ENCODE data around the gene ANKRD7.

ANKRD7 gene
- 0 to 0.07 reads per million in 2 donors for total RNA-seq

GRCh38 chr7:118224521-118224920 lies at the start of gene ANKRD7:
ANKRD7 (plus strand) TSS chr7:118224704; CDS start chr7:118224831, 127 bp downstream.
- DNase-seq = no peak

- no peak for DNase-seq
These were observed 48.8 kb upstream of the ANKRD7 start for GRCh38 chr7:118175740-118176139.

DNA sequence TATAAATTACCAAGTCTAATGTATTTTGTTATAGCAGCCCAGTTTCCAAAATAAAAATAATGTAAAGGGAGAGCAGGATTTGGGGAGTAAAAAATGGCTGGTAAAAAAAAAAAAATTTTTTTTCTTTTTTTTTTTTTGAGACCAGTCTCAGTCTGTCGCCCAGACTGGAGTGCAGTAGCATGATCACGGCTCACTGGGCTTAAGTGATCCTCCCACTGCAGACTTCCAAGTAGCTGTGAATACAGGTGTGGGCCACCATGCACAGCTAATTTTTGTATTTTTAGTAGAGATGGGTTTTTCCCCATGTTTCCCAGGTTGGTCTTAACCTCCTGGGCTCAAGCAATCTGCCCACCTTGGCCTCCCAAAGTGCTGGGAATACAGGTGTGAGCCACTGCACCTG lies 45.3 kb upstream of the ANKRD7 start:
- DNase-seq = no peak

- DNase-seq = no peak
These were observed 41.7 kb upstream of the ANKRD7 start for GRCh38 chr7:118182593-118183427.

- no peak for DNase-seq
These were observed 41.1 kb upstream of the ANKRD7 start for GRCh38 chr7:118183428-118183785.

DNA sequence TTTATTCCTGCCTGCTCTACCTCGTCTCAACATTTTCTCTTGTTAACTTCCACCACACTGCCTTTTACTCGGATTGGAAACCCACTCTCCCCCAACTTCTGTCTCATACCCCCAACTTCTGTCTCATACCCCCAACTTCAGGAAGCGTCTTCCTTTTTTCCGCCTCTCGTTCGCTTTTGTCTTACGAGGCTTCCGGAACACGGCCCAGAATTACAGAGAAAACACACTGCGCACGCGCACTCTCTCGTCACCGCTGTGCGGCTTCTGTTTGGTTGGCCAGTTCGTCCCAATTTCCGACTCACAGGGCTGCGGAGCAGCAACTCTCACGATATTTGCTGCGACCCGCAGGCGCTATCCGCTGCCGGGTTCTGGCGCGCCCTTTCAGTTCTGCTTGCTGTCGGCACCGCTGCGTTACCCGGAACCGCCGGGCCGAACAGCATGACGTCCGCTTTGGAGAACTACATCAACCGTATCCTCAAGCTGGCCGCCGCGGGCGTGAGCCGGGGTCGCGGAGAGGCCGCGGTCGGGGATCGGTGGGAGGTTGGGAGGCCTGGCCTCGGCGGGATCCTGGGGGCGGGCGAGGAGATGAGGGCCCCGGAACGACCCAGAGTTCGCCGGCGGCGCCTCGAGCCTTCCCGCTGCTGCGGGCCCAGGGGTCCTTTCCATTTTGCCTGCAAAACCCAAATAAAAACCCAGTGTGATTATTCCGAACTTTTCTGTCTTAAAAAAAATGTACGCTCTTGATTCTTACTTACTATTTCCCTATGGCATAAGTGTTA lies 40.5 kb upstream of the ANKRD7 start, which contains the start of gene LSM8:
LSM8 (plus strand) TSS at position 379 of the 779 bp plus-strand sequence; CDS start at position 439, 60 bp downstream.
- DNase-seq = peak; percentile 93

DNA sequence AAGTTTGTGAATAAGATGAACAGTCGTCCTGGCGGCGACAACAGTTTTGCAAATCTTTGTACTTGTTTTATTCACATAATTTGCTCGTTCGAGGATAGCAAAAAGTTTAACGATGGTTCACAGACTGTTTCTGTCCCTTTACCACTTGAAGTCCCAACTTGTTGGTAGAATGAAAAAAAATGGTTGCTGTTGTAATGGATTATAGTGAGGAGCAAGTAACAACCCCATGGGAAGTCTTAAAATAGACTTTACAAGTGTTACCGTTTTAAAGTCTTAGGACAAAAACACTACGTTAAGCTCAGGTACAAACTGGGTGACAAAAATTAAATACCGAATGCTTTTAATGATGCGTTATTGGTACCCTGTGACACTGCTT lies 40.0 kb upstream of the ANKRD7 start:
- no peak for DNase-seq

DNA sequence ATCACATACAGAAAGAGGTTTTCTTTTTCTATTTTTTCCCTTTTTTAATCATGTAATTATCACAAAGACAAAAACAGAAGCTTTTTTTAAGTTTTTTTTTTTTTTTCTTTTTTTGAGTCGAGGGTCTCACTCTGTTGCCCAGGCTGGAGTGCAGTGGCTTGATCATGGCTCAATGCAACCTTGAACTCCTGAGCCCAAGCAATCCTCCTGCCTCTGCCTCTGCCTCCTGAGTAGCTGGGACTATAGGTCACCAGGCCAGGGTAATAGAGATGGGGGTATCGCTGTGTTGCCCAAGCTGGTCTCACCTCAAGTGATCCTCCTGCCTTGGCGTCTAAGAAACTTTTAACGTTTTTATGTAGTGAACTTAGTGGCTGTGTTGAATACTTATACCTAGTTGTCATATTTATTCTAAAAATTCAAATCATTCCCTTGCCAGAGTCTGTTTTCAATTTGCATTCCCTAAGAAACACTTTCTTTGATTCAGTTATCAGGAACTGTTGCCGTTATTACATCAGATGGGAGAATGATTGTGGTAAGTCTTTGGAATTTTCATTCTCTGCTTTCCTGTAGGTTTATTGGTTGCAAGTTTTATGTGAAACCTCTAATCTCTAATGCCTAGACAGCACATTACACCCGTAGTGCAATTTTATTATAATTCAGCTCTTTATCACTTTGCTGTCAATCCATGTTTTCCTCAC lies 39.2 kb upstream of the ANKRD7 start:
- no peak for DNase-seq

DNA sequence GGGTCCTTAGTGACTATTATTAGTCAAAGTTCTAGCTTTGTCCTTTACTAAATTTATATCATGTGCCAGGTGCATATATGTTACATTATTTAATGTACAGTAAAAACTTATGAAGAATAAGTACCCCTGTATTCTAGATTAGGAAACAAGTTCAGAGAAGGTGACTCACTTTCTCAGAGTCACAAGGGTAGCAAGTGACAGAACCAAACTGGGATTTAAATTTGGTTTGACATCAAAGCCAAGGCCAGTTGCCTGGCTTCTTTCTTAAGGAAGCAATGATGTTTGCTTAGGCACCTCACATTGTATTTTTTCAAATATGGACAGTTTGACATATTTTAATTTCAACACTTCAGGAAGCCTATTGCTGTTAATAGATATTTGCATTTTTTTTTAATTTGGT lies 38.0 kb upstream of the ANKRD7 start:
- DNase-seq = no peak

DNA sequence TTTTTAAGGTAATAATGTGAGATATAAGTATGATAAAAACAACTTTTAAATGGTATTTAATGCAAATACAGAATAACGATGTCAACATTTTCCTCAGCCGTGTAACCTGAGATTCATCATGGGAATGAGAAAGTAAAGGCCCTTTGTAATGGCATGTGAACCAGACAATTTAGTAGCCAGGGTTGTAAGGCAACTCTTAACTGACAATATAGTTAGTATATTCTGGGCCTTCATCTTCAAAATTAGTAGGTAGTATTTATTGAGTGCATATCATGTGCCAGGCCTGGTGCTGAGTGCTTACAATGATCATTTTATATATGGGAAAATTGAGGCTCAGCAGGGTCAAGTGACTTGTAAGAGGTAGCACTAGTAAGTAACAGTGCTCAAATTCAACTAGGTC lies 29.9 kb upstream of the ANKRD7 start:
- no peak for DNase-seq

GRCh38 chr7:118195837-118196474 lies 28.5 kb upstream of the ANKRD7 start:
- peak; percentile 38 for DNase-seq

DNA sequence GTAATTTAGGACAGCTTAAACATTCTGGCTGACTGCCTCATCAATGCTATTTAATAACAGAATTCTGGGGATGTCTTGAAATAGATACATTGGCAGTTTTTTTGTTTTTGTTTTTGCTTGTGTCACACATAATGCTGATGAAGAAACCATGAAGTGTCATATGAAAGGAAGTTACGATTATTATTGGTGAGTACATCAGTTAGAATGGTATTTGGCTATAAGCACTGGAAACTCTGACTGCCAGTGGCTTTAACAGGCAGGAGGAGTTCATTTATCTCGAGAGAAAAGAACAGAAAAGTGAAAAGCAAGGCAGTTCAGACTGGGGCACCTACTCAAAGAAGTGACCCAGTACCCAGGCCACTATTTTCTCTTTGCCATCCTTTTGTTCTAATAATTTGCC lies 22.4 kb upstream of the ANKRD7 start:
- DNase-seq = no peak

DNA sequence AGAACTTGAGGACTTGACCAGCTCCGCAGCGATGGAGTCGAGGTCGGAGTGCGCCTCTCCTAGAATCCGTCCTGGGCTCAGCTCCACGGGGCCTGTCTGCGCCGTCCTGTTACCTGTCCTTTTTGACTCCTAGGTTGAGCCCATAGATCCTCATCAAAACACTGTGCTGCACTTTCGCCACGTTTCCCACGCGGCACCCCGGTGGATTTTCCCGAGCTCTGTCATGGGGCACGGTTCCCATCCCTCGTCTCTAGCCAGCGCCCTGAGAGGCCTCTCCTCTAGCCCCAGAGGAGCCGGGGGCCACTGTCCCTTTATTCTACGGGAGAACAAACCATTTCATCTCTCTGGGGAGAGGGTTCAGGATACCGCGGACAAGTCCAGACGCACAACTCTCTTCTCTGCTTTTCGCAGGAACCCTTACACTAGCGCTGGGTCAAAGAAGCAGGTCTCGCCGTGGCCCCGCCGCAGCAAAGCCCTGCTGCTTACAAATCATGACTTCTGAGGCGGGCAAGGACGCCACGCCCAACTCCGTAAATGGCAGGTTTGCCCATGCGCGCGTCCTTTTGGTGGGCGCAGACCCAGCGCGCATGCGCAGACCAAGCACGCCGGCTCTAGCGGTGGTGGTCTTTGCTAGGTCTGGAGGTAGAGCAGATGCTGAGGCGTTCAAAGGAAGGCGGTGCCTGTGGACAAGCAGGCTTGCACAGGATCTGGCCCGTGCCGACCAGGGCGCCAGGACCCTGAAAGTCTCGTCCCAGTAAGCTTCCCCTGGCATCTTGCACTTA lies 10.3 kb upstream of the ANKRD7 start:
- peak; percentile 21 for DNase-seq

GRCh38 chr7:118214833-118215182 lies 9.7 kb upstream of the ANKRD7 start:
- no peak for DNase-seq

DNA sequence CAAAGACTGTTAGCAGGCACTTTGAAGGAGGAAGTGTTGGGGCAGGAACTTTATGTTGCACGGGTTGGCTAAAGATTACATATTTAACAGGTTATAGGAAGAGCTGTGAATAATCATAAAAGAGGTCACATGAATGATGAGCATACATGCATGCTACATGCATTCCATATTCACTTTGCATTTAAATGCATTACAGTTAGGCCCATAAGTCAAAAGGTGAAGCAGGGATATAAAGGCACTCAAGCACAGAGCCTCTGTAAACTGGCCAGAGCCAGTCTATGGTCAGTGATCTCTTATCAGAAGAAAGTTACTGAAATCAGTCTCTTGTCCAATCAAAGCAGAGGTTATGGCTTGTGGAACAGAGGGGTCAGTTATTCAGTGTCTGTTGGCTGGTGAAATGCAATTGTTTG lies 7.3 kb upstream of the ANKRD7 start:
- no peak for DNase-seq

DNA sequence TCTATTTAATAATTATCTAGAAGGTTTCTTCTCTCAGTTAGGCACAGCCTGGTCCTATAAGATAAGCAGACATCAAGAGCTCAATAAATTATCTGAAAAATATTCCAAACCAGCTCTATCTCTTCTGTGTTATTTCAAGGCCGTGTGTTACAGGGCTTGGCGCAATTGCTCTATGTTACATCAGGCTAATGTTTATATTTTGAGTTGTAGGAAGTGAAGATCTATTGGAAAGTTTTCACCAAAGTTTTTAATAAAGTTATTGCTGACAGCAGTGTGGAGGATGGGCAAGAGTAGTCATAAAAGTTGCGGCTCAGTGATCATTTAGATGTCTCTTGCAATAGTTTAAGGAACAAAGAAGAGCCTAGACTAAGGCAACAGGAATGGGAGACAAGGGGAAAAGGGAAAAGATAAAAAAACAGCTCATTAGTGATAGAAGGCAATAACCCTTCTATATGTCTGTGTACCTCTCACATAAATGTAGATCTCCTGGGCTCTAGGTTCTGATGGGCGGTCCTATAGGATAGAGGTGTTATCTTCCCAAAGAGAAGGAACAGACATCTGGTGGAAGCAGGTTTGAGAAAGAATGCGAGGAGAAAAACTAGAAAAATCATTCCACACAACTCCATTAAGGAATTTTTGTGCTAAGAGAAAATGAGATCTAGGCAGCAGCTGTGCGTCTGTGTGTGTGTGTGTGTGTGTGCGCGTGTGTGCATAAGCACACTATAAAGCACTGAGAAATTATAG lies 5.9 kb upstream of the ANKRD7 start:
- no peak for DNase-seq

GRCh38 chr7:118219157-118219512 lies 5.4 kb upstream of the ANKRD7 start:
- no peak for DNase-seq

DNA sequence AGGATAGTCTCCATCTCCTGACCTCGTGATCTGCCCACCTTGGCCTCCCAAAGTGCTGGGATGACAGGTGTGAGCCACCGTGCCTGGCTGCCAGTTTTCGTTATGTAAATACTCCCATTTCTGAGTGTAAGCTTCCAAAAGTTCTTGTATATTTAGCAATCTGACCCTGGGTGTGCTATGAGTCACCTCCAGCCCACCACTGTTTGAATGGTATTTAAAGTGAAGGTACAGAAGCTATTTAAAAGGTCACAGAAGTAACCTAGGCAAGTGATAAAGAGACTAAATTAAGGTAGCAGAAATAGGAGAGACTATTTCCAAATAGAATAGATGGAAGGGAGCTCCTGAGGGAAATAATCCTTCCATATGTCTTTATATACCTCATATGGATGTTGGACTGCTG lies 3.9 kb upstream of the ANKRD7 start:
- no peak for DNase-seq

DNA sequence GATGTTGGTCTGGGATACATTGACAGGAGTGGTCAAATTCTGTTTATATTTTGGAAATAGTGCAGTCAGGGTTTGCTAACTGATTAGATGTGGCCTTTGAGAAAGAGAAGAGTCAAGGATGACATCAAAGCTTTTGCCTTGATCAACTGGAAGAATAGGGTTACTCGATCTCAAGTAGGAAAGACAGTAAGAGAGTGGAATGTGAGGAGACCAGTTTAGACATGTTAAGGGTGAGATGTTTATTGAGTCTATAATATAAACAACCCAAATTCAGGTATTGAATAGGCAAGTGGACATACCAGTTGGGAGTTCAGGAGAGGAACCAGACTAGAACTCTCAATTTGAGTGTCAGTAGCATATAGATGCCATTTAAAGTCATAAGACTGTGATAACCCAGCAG lies 1.9 kb upstream of the ANKRD7 start:
- no peak for DNase-seq

GRCh38 chr7:118232837-118233236 lies 8.3 kb downstream of the ANKRD7 start:
- no peak for DNase-seq

DNA sequence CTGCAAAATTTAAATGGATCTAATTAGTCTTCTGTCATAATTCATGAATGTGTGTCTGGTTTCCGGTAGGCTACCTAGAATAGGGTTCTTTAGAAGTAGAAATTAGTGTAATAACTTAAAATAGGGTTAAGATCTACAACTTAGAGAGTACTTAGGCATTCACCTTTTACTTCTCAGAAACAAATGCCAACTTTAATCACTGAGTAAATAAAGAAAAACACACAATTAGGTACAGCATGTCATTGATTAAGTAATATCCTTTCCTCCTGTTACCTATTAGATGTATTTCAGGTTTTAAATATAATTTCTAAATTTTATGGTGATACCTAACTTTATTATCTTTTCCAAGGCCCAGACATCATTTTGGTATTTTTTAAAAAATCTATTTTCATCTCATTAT lies 9.3 kb downstream of the ANKRD7 start:
- no peak for DNase-seq

DNA sequence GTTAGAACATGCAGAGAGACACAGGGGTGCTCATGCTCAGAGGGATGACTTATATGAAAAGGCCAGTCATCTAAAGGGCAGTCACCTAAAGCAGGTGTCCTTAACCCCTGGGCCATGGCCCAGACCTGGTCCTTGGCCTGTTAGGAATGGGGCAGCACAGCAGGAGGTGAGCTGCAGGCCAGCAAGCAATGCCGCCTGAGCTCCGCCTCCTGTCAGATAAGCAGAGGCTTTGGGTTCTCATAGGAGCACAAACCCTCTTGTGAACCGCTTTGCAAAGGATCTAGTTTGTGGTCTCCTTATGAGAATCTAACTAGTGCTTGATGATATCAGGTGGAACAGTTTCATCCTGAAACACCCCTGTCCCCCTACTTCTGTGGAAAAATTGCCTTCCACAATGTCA lies 14.5 kb downstream of the ANKRD7 start:
- DNase-seq = no peak

All from T-helper 9 cell (primary cell).